22Rv1 (cell line): ENCODE data around the gene ADCY9.
"Not testable (repeated sequence)": the region's sequence is repeated elsewhere in the genome, so short reads cannot be mapped to it uniquely, and the experiment has no call there.

Experiments used
- H3K27ac ChIP-seq: fragments of 450-650 bp; 2 replicates; pipeline ENCODE4 v1.5.1; 2017
- ZFX ChIP-seq: fragments of 450-650 bp; IDR thresholded peaks from 2 replicates; pipeline ENCODE4 v1.6.1; 2017; ENCODE audit warnings: antibody characterized with exemption, borderline replicate concordance
- TF ChIP-seq, protein P1 (sequence below): fragments of 450-650 bp; IDR thresholded peaks from 2 replicates; pipeline ENCODE4 v1.5.1; 2017; ENCODE audit warnings: mild to moderate bottlenecking

Gene ADCY9

DNA sequence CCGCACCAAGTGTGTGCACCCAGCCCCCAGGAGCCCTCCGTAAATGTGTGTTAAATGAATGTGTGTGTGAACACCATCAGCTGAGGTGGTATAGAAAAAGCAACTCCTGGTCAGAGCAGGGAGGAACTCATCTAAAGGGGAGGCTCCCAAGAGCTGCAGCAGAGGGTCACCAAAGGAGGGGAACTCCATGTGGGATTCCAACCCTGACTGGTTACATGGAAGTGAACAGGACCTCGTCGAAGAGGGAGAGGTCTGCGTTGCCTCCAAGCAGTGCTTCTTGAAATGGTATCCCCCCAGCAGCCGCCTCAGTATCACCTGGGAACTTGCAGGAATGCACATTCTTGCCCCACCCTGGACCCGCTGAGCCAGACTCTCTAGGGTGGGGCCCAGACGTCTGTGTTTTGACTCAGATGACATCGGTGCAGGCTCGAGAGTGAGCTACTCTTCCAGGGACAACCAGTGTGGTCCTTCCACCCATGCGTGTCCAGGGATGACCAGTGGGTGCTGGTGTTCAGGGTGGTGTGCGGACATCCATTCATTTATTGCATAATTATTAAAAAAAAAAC is 30.8 kb downstream of the ADCY9 start:
- H3K27ac ChIP-seq: no peak overlapping the region
- TF ChIP-seq, protein P1, sequence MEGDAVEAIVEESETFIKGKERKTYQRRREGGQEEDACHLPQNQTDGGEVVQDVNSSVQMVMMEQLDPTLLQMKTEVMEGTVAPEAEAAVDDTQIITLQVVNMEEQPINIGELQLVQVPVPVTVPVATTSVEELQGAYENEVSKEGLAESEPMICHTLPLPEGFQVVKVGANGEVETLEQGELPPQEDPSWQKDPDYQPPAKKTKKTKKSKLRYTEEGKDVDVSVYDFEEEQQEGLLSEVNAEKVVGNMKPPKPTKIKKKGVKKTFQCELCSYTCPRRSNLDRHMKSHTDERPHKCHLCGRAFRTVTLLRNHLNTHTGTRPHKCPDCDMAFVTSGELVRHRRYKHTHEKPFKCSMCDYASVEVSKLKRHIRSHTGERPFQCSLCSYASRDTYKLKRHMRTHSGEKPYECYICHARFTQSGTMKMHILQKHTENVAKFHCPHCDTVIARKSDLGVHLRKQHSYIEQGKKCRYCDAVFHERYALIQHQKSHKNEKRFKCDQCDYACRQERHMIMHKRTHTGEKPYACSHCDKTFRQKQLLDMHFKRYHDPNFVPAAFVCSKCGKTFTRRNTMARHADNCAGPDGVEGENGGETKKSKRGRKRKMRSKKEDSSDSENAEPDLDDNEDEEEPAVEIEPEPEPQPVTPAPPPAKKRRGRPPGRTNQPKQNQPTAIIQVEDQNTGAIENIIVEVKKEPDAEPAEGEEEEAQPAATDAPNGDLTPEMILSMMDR: no peak
- TF ChIP-seq ZFX: no peak

DNA sequence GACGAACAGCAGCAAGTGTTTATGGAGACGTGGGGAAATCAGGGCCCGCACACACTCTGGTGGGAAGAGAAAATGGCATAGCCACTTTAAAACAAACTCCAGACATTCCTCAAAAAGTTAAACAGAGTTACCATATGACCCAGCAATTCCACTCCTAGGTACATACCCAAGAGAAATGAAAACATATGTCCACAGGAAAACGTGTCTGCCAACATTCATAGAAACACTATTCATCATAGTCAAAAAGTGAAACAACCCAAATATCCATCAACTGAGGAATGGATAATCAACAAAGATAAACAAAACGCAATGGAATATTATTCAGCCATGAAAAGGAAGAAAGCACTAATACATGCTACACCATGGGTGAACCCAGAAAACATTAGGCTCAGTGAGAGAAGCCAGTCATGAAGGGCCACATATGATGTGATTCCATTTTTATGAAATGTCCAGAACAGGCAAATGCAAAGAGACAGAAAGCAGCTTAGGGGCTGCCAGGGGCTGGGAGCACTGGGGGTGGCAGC is 32.8 kb downstream of the ADCY9 start:
- TF ChIP-seq, protein P1: no peak
- no peak for TF ChIP-seq ZFX
- H3K27ac ChIP-seq: no peak overlapping the region

DNA sequence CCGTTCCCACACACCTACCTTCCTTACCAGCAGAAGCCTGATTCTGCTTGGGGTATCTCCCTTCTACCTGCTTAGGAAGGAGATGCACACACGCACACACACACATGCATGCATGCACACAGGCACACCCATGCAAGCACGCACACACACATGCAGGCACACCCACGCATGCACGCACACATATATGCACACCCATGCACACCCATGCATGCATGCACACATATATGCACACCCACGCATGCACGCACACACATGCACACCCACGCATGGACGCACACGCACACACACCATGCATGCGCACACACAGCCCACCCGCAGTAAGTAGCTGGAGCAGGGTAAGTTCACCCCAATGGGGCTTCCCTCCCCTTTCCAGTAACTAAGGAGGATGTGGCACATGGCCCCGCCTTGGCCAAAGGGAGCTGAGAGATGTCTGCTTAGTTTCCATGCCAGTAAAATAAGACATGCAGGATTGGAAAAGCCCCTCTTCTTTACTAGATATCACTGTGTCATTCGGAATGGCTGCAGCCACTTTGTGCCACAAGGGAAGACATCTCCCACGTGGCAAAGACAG is 33.7 kb downstream of the ADCY9 start:
- TF ChIP-seq, protein P1: no peak
- no peak for TF ChIP-seq ZFX
- H3K27ac ChIP-seq: no peak overlapping the region

DNA sequence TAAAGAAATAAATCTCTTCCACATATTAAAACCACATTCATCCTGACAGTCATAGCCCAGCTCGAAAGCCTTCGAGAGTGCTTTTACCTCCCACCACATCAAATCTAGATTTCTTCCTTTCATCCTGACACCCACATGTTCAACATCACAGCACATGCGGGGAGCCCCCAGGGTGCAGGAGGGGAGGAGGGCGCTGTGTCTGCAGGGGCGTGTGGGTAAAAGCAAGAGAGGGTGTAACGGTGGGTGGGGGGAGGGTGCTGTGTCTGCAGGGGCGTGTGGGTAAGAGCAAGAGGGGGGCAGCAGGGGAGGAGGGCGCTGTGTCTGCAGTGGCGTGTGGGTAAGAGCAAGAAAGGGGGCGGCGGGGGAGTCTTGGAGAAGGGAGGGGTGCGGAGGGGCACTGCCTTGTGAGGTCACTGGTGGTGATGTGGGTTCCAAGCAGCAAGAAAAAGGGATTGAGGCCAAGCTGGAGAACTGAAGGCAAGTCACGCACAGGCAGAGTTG is 34.7 kb downstream of the ADCY9 start:
- TF ChIP-seq, protein P1: no peak
- no peak for TF ChIP-seq ZFX
- H3K27ac ChIP-seq: no peak overlapping the region

DNA sequence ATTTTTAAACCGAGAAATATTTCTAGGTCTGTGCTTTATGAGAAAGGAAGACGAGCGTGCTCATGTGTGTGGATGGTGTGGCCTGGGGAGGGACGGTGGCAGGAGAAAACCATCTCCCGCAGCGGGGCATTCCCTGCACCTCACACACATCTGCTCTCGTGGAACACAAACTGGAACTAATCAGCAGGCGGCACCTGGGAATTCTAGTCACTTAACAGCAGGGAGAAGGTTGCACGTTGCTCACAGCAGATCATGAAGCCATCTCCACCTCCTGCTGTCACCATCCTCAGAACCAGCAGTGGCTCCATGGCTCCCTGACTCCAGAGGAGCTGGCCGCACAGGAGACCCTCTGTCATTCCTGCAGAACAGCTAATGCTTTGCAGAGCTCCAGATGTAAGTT is 35.2 kb downstream of the ADCY9 start:
- TF ChIP-seq, protein P1: no peak
- TF ChIP-seq ZFX: no peak

DNA sequence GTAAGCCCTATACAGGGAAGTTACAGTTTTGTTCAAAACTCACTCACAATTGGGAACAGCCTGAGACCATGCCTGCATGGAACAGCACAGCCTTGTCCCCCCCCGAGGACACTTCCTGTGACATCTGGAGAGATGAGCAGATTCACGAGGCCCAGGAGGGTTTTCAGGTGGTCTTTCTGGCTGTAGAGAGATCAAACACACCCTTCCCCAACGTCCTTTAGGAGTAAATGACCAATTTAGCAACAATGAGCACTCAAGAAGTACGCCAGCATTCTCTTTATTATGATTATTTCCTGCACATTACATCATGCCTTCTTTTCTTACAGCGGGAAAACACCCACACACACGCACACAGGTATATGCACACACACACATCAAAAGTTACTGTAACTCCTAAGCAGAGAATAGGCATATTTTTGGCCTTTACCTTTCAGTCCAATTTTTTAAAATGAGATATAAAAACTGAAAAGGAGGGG is 39.0 kb downstream of the ADCY9 start:
- no peak for TF ChIP-seq ZFX
- TF ChIP-seq, protein P1: no peak
- no peak overlapping the region for H3K27ac ChIP-seq

More for the DNA sequence above, 35.2 kb downstream of the ADCY9 start:
- no peak overlapping the region for H3K27ac ChIP-seq

DNA sequence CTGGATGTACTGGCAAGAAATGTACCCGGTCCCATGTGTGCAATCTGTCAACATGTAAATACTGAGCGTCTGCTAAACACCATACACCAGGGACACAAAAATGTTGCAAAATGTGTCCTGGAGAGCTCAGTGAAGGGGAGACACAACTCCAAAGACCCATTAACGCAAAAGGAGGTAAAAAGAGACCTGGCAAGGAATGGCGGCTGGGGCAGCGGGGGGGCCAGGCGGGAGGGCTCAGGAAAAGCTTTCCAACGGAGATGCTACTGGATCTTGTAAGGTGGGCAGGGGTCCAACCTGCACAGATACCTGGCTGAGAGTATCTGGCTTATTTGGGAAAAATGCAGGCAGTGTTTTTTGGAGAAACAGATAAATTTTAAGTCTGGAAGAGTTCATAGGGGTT is 40.7 kb downstream of the ADCY9 start:
- H3K27ac ChIP-seq: no peak overlapping the region
- TF ChIP-seq, protein P1: no peak
- no peak for TF ChIP-seq ZFX

DNA sequence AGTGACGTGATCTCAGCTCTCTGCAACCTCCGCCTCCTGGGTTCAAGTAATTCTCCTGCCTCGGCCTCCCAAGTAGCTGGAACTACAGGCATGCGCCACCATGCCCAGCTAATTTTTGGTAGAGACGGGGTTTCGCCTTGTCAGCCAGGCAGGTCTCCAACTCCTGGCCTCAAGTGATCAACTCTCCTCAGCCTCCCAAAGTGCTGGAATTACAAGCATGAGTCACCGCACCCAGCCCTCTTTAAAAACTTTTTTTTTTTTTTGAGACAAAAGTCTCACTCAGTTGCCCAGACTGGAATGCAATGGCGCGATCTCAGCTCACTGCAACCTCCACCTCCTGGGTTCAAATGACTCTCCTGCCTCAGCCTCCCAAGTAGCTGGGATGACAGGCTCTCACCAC is 43.1 kb downstream of the ADCY9 start:
- not testable (repeated sequence) for H3K27ac ChIP-seq
